Measurements from ENCODE around the gene ZNF558. TPM values are rescaled to one million over a fixed set of nuclear protein-coding genes. Genes with fewer than 3 reads are reported as not detected.
A peak's percentile ranks its signal among the peaks of the same experiment; 100 is the strongest.

The ZNF558 gene
- total and polyA plus RNA-seq, 2 donors from 2014 or later = 7.5 to 28.5 TPM

GRCh38 chr19:8880868-8881488, 48.9 kb upstream of the ZNF558 start:
- no peak overlapping the region for H3K9ac ChIP-seq (ENCODE audit: low read length in 3 of 3)
- H3K27me3 ChIP-seq (ENCODE audit: control insufficient read depth, insufficient read depth, low read length) = no peaks in the 10 kb centered on the region
- peaks cover 0 to 4% (median 0%) of the 10 kb centered on the region in 3 donors for H3K9me3 ChIP-seq (ENCODE audit: control insufficient read depth in 2 of 3, insufficient read depth in 1 of 3, low read length in 3 of 3)
- no peak overlapping the region for H3K4me3 ChIP-seq (ENCODE audit: low read length in 3 of 3)
- FAIRE-seq = no peak
- no peak for DNase-seq
- H3K27ac ChIP-seq (ENCODE audit: low read depth in 2 of 2, low read length in 2 of 2) = no peak overlapping the region
- H3K4me1 ChIP-seq (ENCODE audit: control insufficient read depth in 2 of 3, insufficient read depth in 2 of 3, low read depth in 1 of 3, low read length in 3 of 3) = no peaks in the 10 kb centered on the region
- intact Hi-C loops (cut with DNase I) = no loop called here
- no peaks in the 10 kb centered on the region for H3K36me3 ChIP-seq (ENCODE audit: control insufficient read depth in 2 of 3, insufficient read depth in 3 of 3, low read length in 3 of 3)
- no peak for TF ChIP-seq CTCF (IDR thresholded peaks at IDR 0.05; ENCODE audit: borderline replicate concordance, extremely low read depth, insufficient read depth)

- Histone ChIP-seq H3K36me3 (ENCODE audit: control insufficient read depth in 2 of 3, insufficient read depth in 3 of 3, low read length in 3 of 3) (no peaks in the 10 kb centered on the region), H3K9ac (ENCODE audit: low read length in 3 of 3) (no peak overlapping the region), H3K9me3 (ENCODE audit: control insufficient read depth in 2 of 3, insufficient read depth in 1 of 3, low read length in 3 of 3) (peaks cover 0 to 4% (median 0%) of the 10 kb centered on the region in 3 donors), H3K27me3 (ENCODE audit: control insufficient read depth, insufficient read depth, low read length) (no peaks in the 10 kb centered on the region), H3K27ac (ENCODE audit: low read depth in 2 of 2, low read length in 2 of 2) (no peak overlapping the region), H3K4me1 (ENCODE audit: control insufficient read depth in 2 of 3, insufficient read depth in 2 of 3, low read depth in 1 of 3, low read length in 3 of 3) (no peaks in the 10 kb centered on the region), H3K4me3 (ENCODE audit: low read length in 3 of 3) (no peak overlapping the region)
- DNase-seq (peak in 2 of 5 donors; percentile 1 to 10), FAIRE-seq (no peak)
- intact Hi-C loops (cut with DNase I) = no loop called here
- TF ChIP-seq CTCF (IDR thresholded peaks at IDR 0.05; ENCODE audit: borderline replicate concordance, extremely low read depth, insufficient read depth) = no peak
These were observed 46.0 kb upstream of the ZNF558 start for GRCh38 chr19:8877854-8878705.

GRCh38 chr19:8866344-8866743, 34.2 kb upstream of the ZNF558 start:
- intact Hi-C loops (cut with DNase I) = no loop called here
- Histone ChIP-seq H3K4me1 (ENCODE audit: control insufficient read depth in 2 of 3, insufficient read depth in 2 of 3, low read depth in 1 of 3, low read length in 3 of 3) (no peaks in the 10 kb centered on the region), H3K9me3 (ENCODE audit: control insufficient read depth in 2 of 3, insufficient read depth in 1 of 3, low read length in 3 of 3) (no peaks in the 10 kb centered on the region), H3K27ac (ENCODE audit: low read depth in 2 of 2, low read length in 2 of 2) (no peak overlapping the region), H3K9ac (ENCODE audit: low read length in 3 of 3) (no peak overlapping the region), H3K36me3 (ENCODE audit: control insufficient read depth in 2 of 3, insufficient read depth in 3 of 3, low read length in 3 of 3) (no peaks in the 10 kb centered on the region), H3K27me3 (ENCODE audit: control insufficient read depth, insufficient read depth, low read length) (no peaks in the 10 kb centered on the region), H3K4me3 (ENCODE audit: low read length in 3 of 3) (no peak overlapping the region)
- DNase-seq = no peak
- FAIRE-seq = no peak
- no peak for TF ChIP-seq CTCF (IDR thresholded peaks at IDR 0.05; ENCODE audit: borderline replicate concordance, extremely low read depth, insufficient read depth)
